ENCODE data around the gene MUC5AC. TPM values are rescaled to one million over a fixed set of nuclear protein-coding genes. Genes with fewer than 3 reads are reported as not detected.
A peak's percentile ranks its signal among the peaks of the same experiment; 100 is the strongest.

The MUC5AC gene
- total and polyA plus RNA-seq, 7 experiments from 2014 or later = not detected

GRCh38 chr11:1200611-1201191, 42.9 kb downstream of the MUC5AC start:
- Histone ChIP-seq H3K4me3 (ENCODE audit: low read length) (no peak overlapping the region), H3K27me3 (ENCODE audit: control insufficient read depth in 2 of 2, insufficient read depth in 2 of 2, low read length in 2 of 2) (no peaks in the 10 kb centered on the region), H3K27ac (ENCODE audit: low read depth, low read length) (no peak overlapping the region), H3K4me1 (ENCODE audit: control insufficient read depth in 2 of 2, insufficient read depth in 2 of 2, low read length in 2 of 2) (no peaks in the 10 kb centered on the region), H3K36me3 (ENCODE audit: control insufficient read depth in 2 of 3, insufficient read depth in 3 of 3, low read length in 3 of 3) (no peaks in the 10 kb centered on the region), H3K9me3 (ENCODE audit: control insufficient read depth in 2 of 3, low read length in 3 of 3) (no peaks in the 10 kb centered on the region)
- DNase-seq (no peak), ATAC-seq (no peak)
- intact Hi-C loops (cut with micrococcal nuclease) = loop anchor here in 1 of 2 donors (5.0 to 10.0 kb wide), 2 partner anchors 64 to 427 kb away; partner anchors contain the start of gene KRTAP5-5
- CTCF ChIA-PET = interaction anchor here (1.1 kb wide), 1 partner anchor 319 kb away, joined by 3 read pairs; no protein-coding TSS in a partner anchor
- H3K4me3 Mint-ChIP-seq = no peak overlapping the region
- POLR2A ChIA-PET = no interaction called here
- H3K36me3 Mint-ChIP-seq = no peaks in the 10 kb centered on the region
- H3K4me1 Mint-ChIP-seq = no peaks in the 10 kb centered on the region
- no peaks in the 10 kb centered on the region for H3K9me3 Mint-ChIP-seq
- H3K27ac Mint-ChIP-seq = no peak overlapping the region
- peaks cover 0 to 4% (median 0%) of the 10 kb centered on the region in 5 donors for H3K27me3 Mint-ChIP-seq

GRCh38 chr11:1201395-1202153, 43.8 kb downstream of the MUC5AC start:
- intact Hi-C loops (cut with micrococcal nuclease) = loop anchor here in 1 of 2 donors (5.0 to 10.0 kb wide), 2 partner anchors 63 to 426 kb away; partner anchors contain the start of gene KRTAP5-5
- Mint-ChIP-seq H3K4me3 (no peak overlapping the region), H3K27ac (no peak overlapping the region), H3K9me3 (no peaks in the 10 kb centered on the region), H3K4me1 (no peaks in the 10 kb centered on the region), H3K36me3 (no peaks in the 10 kb centered on the region), H3K27me3 (peaks cover 0 to 1% (median 0%) of the 10 kb centered on the region in 5 donors)
- no peak for DNase-seq
- POLR2A ChIA-PET = no interaction called here
- CTCF ChIA-PET = interaction anchor here (1.1 to 1.6 kb wide), 2 partner anchors 315 to 318 kb away, joined by 3 to 4 read pairs; no protein-coding TSS in a partner anchor
- H3K27ac ChIP-seq (ENCODE audit: low read depth, low read length) = no peak overlapping the region
- no peak for ATAC-seq
- H3K36me3 ChIP-seq (ENCODE audit: control insufficient read depth in 2 of 3, insufficient read depth in 3 of 3, low read length in 3 of 3) = no peaks in the 10 kb centered on the region
- H3K9me3 ChIP-seq (ENCODE audit: control insufficient read depth in 2 of 3, low read length in 3 of 3) = no peaks in the 10 kb centered on the region
- H3K4me1 ChIP-seq (ENCODE audit: control insufficient read depth in 2 of 2, insufficient read depth in 2 of 2, low read length in 2 of 2) = no peaks in the 10 kb centered on the region
- H3K27me3 ChIP-seq (ENCODE audit: control insufficient read depth in 2 of 2, insufficient read depth in 2 of 2, low read length in 2 of 2) = no peaks in the 10 kb centered on the region
- no peak overlapping the region for H3K4me3 ChIP-seq (ENCODE audit: low read length)

- H3K4me1 Mint-ChIP-seq = no peaks in the 10 kb centered on the region
- no peaks in the 10 kb centered on the region for H3K9me3 Mint-ChIP-seq
- H3K36me3 ChIP-seq (ENCODE audit: control insufficient read depth in 2 of 3, insufficient read depth in 3 of 3, low read length in 3 of 3) = no peaks in the 10 kb centered on the region
- intact Hi-C loops (cut with micrococcal nuclease) = loop anchor here in 1 of 2 donors (5.0 to 10.0 kb wide), 2 partner anchors 63 to 425 kb away; partner anchors contain the start of gene KRTAP5-5
- peak in 2 of 9 donors; percentile 11 to 14 for DNase-seq
- H3K27me3 ChIP-seq (ENCODE audit: control insufficient read depth in 2 of 2, insufficient read depth in 2 of 2, low read length in 2 of 2) = no peaks in the 10 kb centered on the region
- no peak for ATAC-seq
- no peak overlapping the region for H3K4me3 ChIP-seq (ENCODE audit: low read length)
- H3K27me3 Mint-ChIP-seq = no peaks in the 10 kb centered on the region
- H3K9me3 ChIP-seq (ENCODE audit: control insufficient read depth in 2 of 3, low read length in 3 of 3) = no peaks in the 10 kb centered on the region
- ChIA-PET CTCF (interaction anchor here (0.9 to 1.6 kb wide), 2 partner anchors 60 to 314 kb away, joined by 4 read pairs; no protein-coding TSS in a partner anchor), POLR2A (no interaction called here)
- H3K4me3 Mint-ChIP-seq = no peak overlapping the region
- no peak overlapping the region for H3K27ac ChIP-seq (ENCODE audit: low read depth, low read length)
- no peaks in the 10 kb centered on the region for H3K4me1 ChIP-seq (ENCODE audit: control insufficient read depth in 2 of 2, insufficient read depth in 2 of 2, low read length in 2 of 2)
- H3K27ac Mint-ChIP-seq = no peak overlapping the region
- no peaks in the 10 kb centered on the region for H3K36me3 Mint-ChIP-seq
Observed at GRCh38 chr11:1202154-1202775, 44.5 kb downstream of the MUC5AC start.

- Mint-ChIP-seq H3K27me3 (no peaks in the 10 kb centered on the region), H3K9me3 (no peaks in the 10 kb centered on the region), H3K4me3 (no peak overlapping the region), H3K36me3 (no peaks in the 10 kb centered on the region), H3K4me1 (no peaks in the 10 kb centered on the region), H3K27ac (no peak overlapping the region)
- no peak overlapping the region for H3K27ac ChIP-seq (ENCODE audit: low read depth, low read length)
- no peaks in the 10 kb centered on the region for H3K27me3 ChIP-seq (ENCODE audit: control insufficient read depth in 2 of 2, insufficient read depth in 2 of 2, low read length in 2 of 2)
- peak; percentile 83 for ATAC-seq
- ChIA-PET POLR2A (no interaction called here), CTCF (interaction anchor here (0.9 to 1.6 kb wide), 2 partner anchors 60 to 313 kb away, joined by 4 read pairs; no protein-coding TSS in a partner anchor)
- no peaks in the 10 kb centered on the region for H3K9me3 ChIP-seq (ENCODE audit: control insufficient read depth in 2 of 3, low read length in 3 of 3)
- peak in 8 of 9 donors; percentile 34 to 73 (median 60) for DNase-seq
- no peaks in the 10 kb centered on the region for H3K4me1 ChIP-seq (ENCODE audit: control insufficient read depth in 2 of 2, insufficient read depth in 2 of 2, low read length in 2 of 2)
- intact Hi-C loops (cut with micrococcal nuclease) = loop anchor here (1.0 to 10.0 kb wide), 5 partner anchors 62 to 424 kb away; partner anchors contain the start of genes BRSK2 (in 1 of the 2) and KRTAP5-5 (in 1 of the 2)
- H3K36me3 ChIP-seq (ENCODE audit: control insufficient read depth in 2 of 3, insufficient read depth in 3 of 3, low read length in 3 of 3) = no peaks in the 10 kb centered on the region
- H3K4me3 ChIP-seq (ENCODE audit: low read length) = no peak overlapping the region
Observed at GRCh38 chr11:1202776-1203504, 45.2 kb downstream of the MUC5AC start.

- CTCF ChIA-PET = no interaction called here
- Mint-ChIP-seq H3K4me3 (no peak overlapping the region), H3K27me3 (no peaks in the 10 kb centered on the region), H3K36me3 (no peaks in the 10 kb centered on the region), H3K27ac (no peak overlapping the region), H3K9me3 (no peaks in the 10 kb centered on the region), H3K4me1 (no peaks in the 10 kb centered on the region)
- DNase-seq = no peak
- POLR2A ChIA-PET = no interaction called here
- no peak for ATAC-seq
- Histone ChIP-seq H3K27ac (ENCODE audit: low read depth, low read length) (no peak overlapping the region), H3K4me1 (ENCODE audit: control insufficient read depth in 2 of 2, insufficient read depth in 2 of 2, low read length in 2 of 2) (no peaks in the 10 kb centered on the region), H3K4me3 (ENCODE audit: low read length) (no peak overlapping the region), H3K9me3 (ENCODE audit: control insufficient read depth in 2 of 3, low read length in 3 of 3) (no peaks in the 10 kb centered on the region), H3K36me3 (ENCODE audit: control insufficient read depth in 2 of 3, insufficient read depth in 3 of 3, low read length in 3 of 3) (no peaks in the 10 kb centered on the region), H3K27me3 (ENCODE audit: control insufficient read depth in 2 of 2, insufficient read depth in 2 of 2, low read length in 2 of 2) (no peaks in the 10 kb centered on the region)
- intact Hi-C loops (cut with micrococcal nuclease) = loop anchor here (1.0 to 10.0 kb wide), 5 partner anchors 61 to 424 kb away; partner anchors contain the start of genes BRSK2 (in 1 of the 2) and KRTAP5-5 (in 1 of the 2)
Observed at GRCh38 chr11:1203505-1204271, 45.9 kb downstream of the MUC5AC start.

Data from naive thymus-derived CD4-positive, alpha-beta T cell (primary cell).